Testis (tissue), 3 donors: ENCODE data around the gene ZNF337. TPM values are rescaled to one million over a fixed set of nuclear protein-coding genes. Genes with fewer than 3 reads are reported as not detected.
A peak's percentile ranks its signal among the peaks of the same experiment; 100 is the strongest.

Experiments
- DNase-seq: peaks from one replicate; pipeline ENCODE4 v3.0.0-alpha.2; 2019
- H3K27ac ChIP-seq, 2 donors: fragments of 200-600 bp; sonication (generic); one replicate each; pipeline ENCODE4 v1.5.1; 2019
- H3K27me3 ChIP-seq: fragments of 200-600 bp; sonication (generic); one replicate; pipeline ENCODE4 v1.5.1; 2019
- H3K36me3 ChIP-seq: fragments of 200-600 bp; sonication (generic); one replicate; pipeline ENCODE4 v1.5.1; 2017; ENCODE audit warnings: low read depth; ENCODE audit errors: missing control alignments
- H3K4me1 ChIP-seq: fragments of 200-600 bp; sonication (generic); one replicate; pipeline ENCODE4 v1.5.1; 2019
- H3K4me3 ChIP-seq, 2 donors: fragments of 200-600 bp; sonication (generic); one replicate each; pipeline ENCODE4 v1.5.1; 2017 to 2019
- H3K9me3 ChIP-seq: fragments of 200-600 bp; sonication (generic); one replicate; pipeline ENCODE4 v1.5.1; 2017
- CTCF ChIP-seq, 3 experiments: fragments of 450-650 bp in 2 of 3; fragments of 200-600 bp in 1 of 3; sonication (generic) in 1 of 3; IDR thresholded peaks; one replicate each; pipeline ENCODE4 v1.5.1; 2016 to 2019; ENCODE audit warnings: antibody characterized with exemption in 3 of 3, mild to moderate bottlenecking in 2 of 3, moderate library complexity in 1 of 3
- POLR2A ChIP-seq: fragments of 450-650 bp; IDR thresholded peaks from one replicate; pipeline ENCODE4 v1.6.1; 2017; ENCODE audit warnings: antibody characterized with exemption, mild to moderate bottlenecking, moderate library complexity
- WGBS, 2 donors: methylation state at CpG; one replicate each; pipeline ENCODE4 v1.1.5; 2018; 5-methylcytosine and 5-hydroxymethylcytosine counted together
- intact Hi-C: fragments of 100-400 bp; cut with DNase I; formaldehyde crosslinking; loops from one replicate; pipeline ENCODE4 v1.15.1; 2023; ENCODE audit warnings: low total_unique reads
- polyA plus RNA-seq: library from polyadenylated mRNA; stranded (reverse); fragments of 350-450 nt; fragmentation: Illumina TruSeq; extraction: RNeasy Lipid Tissue Mini Kit (QIAGEN cat#74804); gene quantifications from one replicate; pipeline ENCODE4 v1.2.3, GENCODE V29; 2014; ENCODE audit warnings: low read depth, low replicate concordance; ENCODE audit not compliant: insufficient read depth
- total RNA-seq, 2 donors: library from RNA; depleted of rRNA; stranded (reverse); fragments of >200 nt; gene quantifications; one replicate each; pipeline ENCODE4 v1.2.3, GENCODE V29; 2016

ZNF337 gene
- total and polyA plus RNA-seq, 3 donors from 2014 or later, result 11.3 to 21.4 (median 19.9) TPM

GRCh38 chr20:25675161-25675560, 21.5 kb downstream of the ZNF337 start:
- intact Hi-C loops, result no loop called here
- no peaks in the 10 kb centered on the region for H3K36me3 ChIP-seq
- H3K27me3 ChIP-seq, result no peaks in the 10 kb centered on the region
- H3K9me3 ChIP-seq, result no peaks in the 10 kb centered on the region
- no peak overlapping the region for H3K27ac ChIP-seq
- TF ChIP-seq CTCF (IDR thresholded peaks at IDR 0.05) (no peak), POLR2A (no peak)
- no peak overlapping the region for H3K4me3 ChIP-seq
- DNase-seq, result no peak
- WGBS, 2 donors, result 91 to 97% methylated on average over 6 of the region's 6 CpGs
- no peaks in the 10 kb centered on the region for H3K4me1 ChIP-seq

- intact Hi-C loops, result no loop called here
- TF ChIP-seq CTCF (IDR thresholded peaks at IDR 0.05), result no peak
- TF ChIP-seq POLR2A, result no peak
- DNase-seq, result no peak
- no peak overlapping the region for H3K27ac ChIP-seq
- H3K36me3 ChIP-seq, result no peaks in the 10 kb centered on the region
- WGBS, 2 donors, result 78 to 93% methylated on average over 4 of the region's 4 CpGs
- H3K4me3 ChIP-seq, result no peak overlapping the region
- H3K9me3 ChIP-seq, result no peaks in the 10 kb centered on the region
- peaks cover 5% of the 10 kb centered on the region for H3K4me1 ChIP-seq
- no peaks in the 10 kb centered on the region for H3K27me3 ChIP-seq
Observed at GRCh38 chr20:25672659-25673235, 23.9 kb downstream of the ZNF337 start.

GRCh38 chr20:25669826-25670422, 26.7 kb downstream of the ZNF337 start:
- intact Hi-C loops, result no loop called here
- Histone ChIP-seq H3K4me3 (no peak overlapping the region), H3K4me1 (peaks cover 5% of the 10 kb centered on the region), H3K27ac (no peak overlapping the region), H3K9me3 (no peaks in the 10 kb centered on the region), H3K36me3 (no peaks in the 10 kb centered on the region), H3K27me3 (no peaks in the 10 kb centered on the region)
- 74 to 75% methylated on average over 6 to 7 of the region's 7 CpGs for WGBS, 2 donors
- TF ChIP-seq POLR2A (no peak), CTCF (IDR thresholded peaks at IDR 0.05) (no peak)
- no peak for DNase-seq

GRCh38 chr20:25668446-25668845, 28.2 kb downstream of the ZNF337 start:
- peak; percentile 78 for DNase-seq
- no peak for TF ChIP-seq POLR2A
- TF ChIP-seq CTCF (IDR thresholded peaks at IDR 0.05), result no peak
- H3K27me3 ChIP-seq, result no peaks in the 10 kb centered on the region
- no peaks in the 10 kb centered on the region for H3K36me3 ChIP-seq
- H3K4me3 ChIP-seq, result no peak overlapping the region
- H3K9me3 ChIP-seq, result no peaks in the 10 kb centered on the region
- H3K27ac ChIP-seq, result peak overlapping the region in 1 of 2 donors; percentile 50
- 51 to 56% methylated on average over 4 of the region's 4 CpGs for WGBS, 2 donors
- peaks cover 5% of the 10 kb centered on the region for H3K4me1 ChIP-seq
- intact Hi-C loops, result no loop called here

GRCh38 chr20:25659999-25660398, 36.7 kb downstream of the ZNF337 start:
- Histone ChIP-seq H3K27me3 (no peaks in the 10 kb centered on the region), H3K27ac (no peak overlapping the region)

More at GRCh38 chr20:25659999-25660398, 36.7 kb downstream of the ZNF337 start:
- no peak for DNase-seq
- intact Hi-C loops, result no loop called here
- Histone ChIP-seq H3K9me3 (no peaks in the 10 kb centered on the region), H3K4me1 (no peaks in the 10 kb centered on the region), H3K36me3 (no peaks in the 10 kb centered on the region), H3K4me3 (no peak overlapping the region)
- TF ChIP-seq CTCF (IDR thresholded peaks at IDR 0.05) (no peak), POLR2A (no peak)
